ENCODE measurements around the gene FGF7. TPM values are rescaled to one million over a fixed set of nuclear protein-coding genes. Genes with fewer than 3 reads are reported as not detected.

FGF7 gene
- under 0.01 and 0.14 TPM in 2 replicates for total RNA-seq

GRCh38 chr15:49423021-49423420 is at the start of gene FGF7:
Gene FGF7 (plus strand): TSS chr15:49423242. CDS start chr15:49424298, 1,056 bp downstream.

Other genes with a start within 250 kb of the FGF7 start
- 4.8 and 5.7 TPM in 2 replicates for gene FAM227B, start 197.6 kb downstream of the FGF7 start, total RNA-seq
- gene DTWD1, start 197.8 kb downstream of the FGF7 start, total RNA-seq, result 17.7 and 25.1 TPM in 2 replicates